Coronary artery (tissue), 2 donors: Measurements from ENCODE around the gene XPO5.
"Not testable (repeated sequence)": the region's sequence is repeated elsewhere in the genome, so short reads cannot be mapped to it uniquely, and the experiment has no call there.

Experiments
- DNase-seq: peaks from one replicate; pipeline ENCODE4 v3.0.0-alpha.2; 2017; ENCODE audit warnings: low spot score
- H3K27ac ChIP-seq, 2 donors: fragments of 200-600 bp; sonication (generic); one replicate each; pipeline ENCODE4 v1.5.1; 2016 to 2019
- H3K4me3 ChIP-seq: fragments of 200-600 bp; sonication (generic); 2 replicates; pipeline ENCODE4 v1.5.1; 2016; ENCODE audit warnings: mild to moderate bottlenecking, moderate library complexity
- TF ChIP-seq, protein P1 (sequence below): fragments of 200-600 bp; sonication (generic); IDR thresholded peaks from one replicate; pipeline ENCODE4 v1.5.1; 2019; ENCODE audit warnings: antibody characterized with exemption

The XPO5 gene

DNA sequence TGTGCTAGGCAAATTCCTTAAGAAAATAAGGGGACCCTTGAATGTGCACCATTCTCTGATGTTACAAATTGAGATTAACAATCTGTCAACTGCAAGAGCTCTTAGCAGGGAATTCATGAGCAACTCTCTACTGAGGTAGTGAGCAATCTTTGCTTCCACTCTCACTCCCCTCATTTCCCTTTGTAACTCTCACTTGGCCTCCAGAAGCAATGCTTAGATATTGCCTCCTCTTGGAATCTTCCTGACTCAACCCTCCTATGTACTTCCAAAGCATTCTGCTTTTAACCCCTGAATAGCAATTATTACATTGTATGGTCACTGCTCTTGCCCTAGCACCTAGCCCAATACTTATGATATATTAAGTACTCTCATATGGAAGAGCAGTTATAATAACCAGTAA, 16.5 kb downstream of the XPO5 start:
- Histone ChIP-seq H3K27ac (no peak overlapping the region), H3K4me3 (no peak overlapping the region)
- no peak for DNase-seq
- TF ChIP-seq, protein P1, sequence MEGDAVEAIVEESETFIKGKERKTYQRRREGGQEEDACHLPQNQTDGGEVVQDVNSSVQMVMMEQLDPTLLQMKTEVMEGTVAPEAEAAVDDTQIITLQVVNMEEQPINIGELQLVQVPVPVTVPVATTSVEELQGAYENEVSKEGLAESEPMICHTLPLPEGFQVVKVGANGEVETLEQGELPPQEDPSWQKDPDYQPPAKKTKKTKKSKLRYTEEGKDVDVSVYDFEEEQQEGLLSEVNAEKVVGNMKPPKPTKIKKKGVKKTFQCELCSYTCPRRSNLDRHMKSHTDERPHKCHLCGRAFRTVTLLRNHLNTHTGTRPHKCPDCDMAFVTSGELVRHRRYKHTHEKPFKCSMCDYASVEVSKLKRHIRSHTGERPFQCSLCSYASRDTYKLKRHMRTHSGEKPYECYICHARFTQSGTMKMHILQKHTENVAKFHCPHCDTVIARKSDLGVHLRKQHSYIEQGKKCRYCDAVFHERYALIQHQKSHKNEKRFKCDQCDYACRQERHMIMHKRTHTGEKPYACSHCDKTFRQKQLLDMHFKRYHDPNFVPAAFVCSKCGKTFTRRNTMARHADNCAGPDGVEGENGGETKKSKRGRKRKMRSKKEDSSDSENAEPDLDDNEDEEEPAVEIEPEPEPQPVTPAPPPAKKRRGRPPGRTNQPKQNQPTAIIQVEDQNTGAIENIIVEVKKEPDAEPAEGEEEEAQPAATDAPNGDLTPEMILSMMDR = no peak

DNA sequence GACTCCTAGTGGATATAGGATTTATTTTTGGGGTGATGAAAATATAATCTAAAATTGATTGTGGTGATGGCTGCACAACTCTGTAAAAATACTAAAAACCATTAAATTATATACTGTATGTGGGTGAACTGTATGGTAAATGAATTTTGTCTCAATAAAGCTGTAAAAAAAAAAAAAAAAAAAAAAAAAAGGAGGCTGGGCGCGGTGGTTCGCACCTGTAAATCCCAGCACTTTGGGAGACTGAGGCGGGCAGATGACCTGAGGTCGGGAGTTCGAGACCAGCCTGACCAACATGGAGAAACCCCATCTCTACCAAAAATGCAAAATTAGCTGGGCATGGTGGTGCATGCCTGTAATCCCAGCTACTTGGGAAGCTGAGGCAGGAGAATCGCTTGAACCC, 18.2 kb downstream of the XPO5 start:
- not testable (repeated sequence) for H3K4me3 ChIP-seq, DNase-seq, H3K27ac ChIP-seq

DNA sequence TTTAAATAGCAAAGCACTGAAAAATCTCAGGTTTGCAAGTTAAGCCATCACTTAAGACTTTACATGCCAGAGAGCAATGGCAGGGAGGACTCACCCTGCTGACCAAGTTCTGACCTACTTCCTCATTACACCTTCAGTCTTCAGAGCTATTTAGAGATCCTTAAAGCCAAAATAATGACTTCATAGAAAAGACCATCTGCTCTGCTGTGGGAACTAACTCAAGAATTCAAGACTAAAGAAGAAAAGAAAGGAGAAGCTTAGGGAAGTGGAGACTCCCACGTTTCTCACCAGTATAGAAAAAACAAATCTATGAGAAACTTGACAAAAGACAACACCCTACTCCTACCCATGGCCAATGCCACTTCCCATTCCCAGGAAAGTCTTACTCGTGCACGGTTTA, 28.6 kb downstream of the XPO5 start:
- Histone ChIP-seq H3K4me3 (no peak overlapping the region), H3K27ac (no peak overlapping the region)
- DNase-seq = no peak
- TF ChIP-seq, protein P1 = no peak

DNA sequence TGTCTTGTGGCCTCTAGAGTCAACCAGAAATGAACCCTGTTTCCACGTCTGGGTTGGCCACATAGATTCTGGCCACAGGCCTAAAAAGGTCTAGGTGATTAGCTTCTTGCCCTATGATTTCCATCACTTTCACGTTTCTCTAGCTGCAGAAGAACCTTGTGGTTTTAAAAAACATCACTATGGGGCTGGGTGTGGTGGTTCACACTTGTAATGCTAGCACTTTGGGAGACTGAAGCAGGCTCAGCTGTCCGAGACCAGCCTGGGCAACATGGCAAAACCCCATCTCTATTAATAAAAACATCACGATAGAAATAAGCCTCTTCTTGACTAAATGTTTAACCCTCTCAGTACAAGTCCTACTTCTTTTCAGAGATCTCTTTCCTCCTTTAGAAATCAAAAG, 31.4 kb downstream of the XPO5 start:
- TF ChIP-seq, protein P1 = no peak
- no peak overlapping the region for H3K4me3 ChIP-seq
- H3K27ac ChIP-seq = no peak overlapping the region
- no peak for DNase-seq

DNA sequence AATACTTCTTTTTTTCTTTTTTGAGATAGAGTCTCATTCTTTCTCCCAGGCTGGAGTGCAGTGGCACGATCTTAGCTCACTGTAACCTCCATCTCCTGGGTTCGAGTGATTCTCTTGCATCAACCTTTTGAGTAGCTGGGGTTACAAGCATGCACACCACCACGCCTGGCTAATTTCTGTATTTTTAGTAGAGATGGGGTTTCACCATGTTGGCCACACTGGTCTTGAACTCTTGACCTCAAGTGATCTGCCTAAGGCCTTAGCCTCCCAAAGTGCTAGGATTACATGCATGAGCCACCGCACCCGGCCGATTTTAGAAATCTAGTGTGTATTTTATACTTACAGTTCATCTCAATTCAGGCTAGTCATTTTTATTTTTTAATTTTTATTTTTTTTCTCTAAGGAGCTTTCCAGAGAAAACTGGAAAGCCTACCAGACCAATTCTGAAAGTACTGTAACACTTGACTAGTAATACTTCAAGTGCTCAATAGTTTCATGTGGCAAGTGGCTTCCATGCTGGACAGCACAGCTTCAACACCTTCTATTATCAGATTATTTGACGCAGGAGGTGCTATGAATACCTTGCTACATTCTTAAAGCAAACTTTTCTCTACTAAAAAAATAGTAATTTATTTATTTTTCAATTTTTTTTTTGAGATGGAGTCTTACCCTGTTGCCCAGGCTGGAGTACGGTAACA, 33.9 kb downstream of the XPO5 start:
- no peak overlapping the region for H3K27ac ChIP-seq
- DNase-seq = no peak
- TF ChIP-seq, protein P1 = no peak
- H3K4me3 ChIP-seq = no peak overlapping the region

DNA sequence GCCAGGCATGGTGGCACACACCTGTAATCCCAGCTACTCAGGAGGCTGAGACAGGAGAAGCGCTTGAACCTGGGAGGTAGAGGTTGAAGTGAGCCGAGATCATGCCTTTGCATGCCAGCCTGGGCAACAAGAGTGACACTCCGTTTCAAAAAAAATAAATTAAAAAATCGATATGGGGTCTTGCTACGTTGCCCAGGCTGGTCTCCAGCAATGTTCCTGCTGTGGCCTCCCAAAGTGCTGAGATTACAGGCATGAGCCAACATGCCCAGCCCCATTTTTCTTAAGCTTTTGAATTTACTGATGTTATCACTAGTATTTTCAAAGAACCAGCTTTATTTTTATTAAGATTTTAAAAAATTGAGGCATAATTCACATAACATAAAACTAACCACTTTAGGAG, 35.3 kb downstream of the XPO5 start:
- TF ChIP-seq, protein P1 = no peak
- no peak overlapping the region for H3K4me3 ChIP-seq
- no peak for DNase-seq
- no peak overlapping the region for H3K27ac ChIP-seq

DNA sequence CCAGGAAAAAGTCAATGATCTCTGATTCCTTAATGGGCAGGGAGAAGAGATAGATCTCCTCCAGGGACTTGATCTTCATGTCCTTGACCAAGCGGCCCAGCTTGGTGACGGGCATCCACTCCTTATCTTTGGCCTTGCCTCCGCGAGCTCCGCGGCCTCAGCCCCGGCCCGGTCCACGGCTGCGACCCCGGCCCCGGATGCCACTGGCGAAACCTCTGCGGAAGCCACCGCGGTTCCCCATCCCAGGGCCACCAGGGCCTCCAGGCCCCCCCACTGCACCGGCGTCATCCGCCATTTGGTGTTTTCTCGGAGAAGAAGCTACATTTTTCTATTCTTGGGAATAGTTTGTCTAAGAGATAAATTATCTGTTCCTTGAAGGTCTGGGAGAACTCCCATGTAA, 36.4 kb downstream of the XPO5 start:
- not testable (repeated sequence) for H3K4me3 ChIP-seq, H3K27ac ChIP-seq, DNase-seq

DNA sequence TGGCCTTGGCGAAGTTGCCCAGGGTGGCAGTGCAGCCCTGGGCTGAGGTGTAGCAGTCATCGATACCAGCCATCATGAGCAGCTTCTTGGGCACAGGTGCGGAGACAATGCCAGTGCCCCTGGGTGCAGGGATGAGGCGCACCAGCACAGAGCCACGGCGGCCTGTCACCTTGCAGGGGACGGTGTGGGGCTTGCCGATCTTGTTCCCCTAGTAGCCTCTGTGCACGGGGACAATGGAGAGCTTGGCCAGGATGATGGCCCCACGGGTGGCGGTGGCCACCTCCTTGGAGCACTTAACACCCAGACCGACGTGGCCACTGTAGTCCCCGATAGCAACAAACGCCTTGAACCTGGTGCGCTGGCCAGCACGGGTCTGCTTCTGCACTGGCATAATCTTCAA, 36.9 kb downstream of the XPO5 start:
- H3K4me3 ChIP-seq, DNase-seq, H3K27ac ChIP-seq: not testable (repeated sequence)

DNA sequence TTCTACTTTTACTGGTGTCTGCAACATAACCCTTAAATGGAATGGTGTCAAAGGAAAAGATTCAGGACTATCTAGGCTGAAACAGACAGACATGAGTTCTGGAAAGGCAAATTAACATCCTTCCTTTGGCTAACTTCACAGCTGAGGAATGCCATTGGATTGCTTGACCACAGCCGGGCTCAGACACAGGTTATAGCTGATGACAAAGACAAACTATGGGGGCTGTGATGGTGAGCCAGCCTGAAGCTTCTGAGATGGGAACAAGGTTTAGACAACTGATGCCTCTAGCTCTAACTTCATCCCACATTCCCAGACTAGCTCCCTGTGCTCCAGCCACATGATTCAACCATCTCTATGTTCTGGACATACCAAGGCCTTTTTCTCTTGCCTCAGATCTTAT, 43.6 kb downstream of the XPO5 start:
- TF ChIP-seq, protein P1 = no peak
- no peak overlapping the region for H3K4me3 ChIP-seq

More for the DNA sequence above, 43.6 kb downstream of the XPO5 start:
- no peak for DNase-seq
- no peak overlapping the region for H3K27ac ChIP-seq
